IPS-18a (cell line): Measurements from ENCODE around the gene DNAJC18.
"Not testable (repeated sequence)": the region's sequence is repeated elsewhere in the genome, so short reads cannot be mapped to it uniquely, and the experiment has no call there.

Source experiments
- H3K27ac ChIP-seq: one replicate; pipeline ENCODE4 v1.5.1; 2013; ENCODE audit warnings: low read length
- H3K27me3 ChIP-seq: one replicate; pipeline ENCODE4 v1.6.1; 2013; ENCODE audit warnings: mild to moderate bottlenecking, low read length; ENCODE audit not compliant: control insufficient read depth, insufficient read depth
- H3K36me3 ChIP-seq: one replicate; pipeline ENCODE4 v1.6.1; 2013; ENCODE audit warnings: low read depth, low read length; ENCODE audit not compliant: control insufficient read depth
- H3K4me1 ChIP-seq: one replicate; pipeline ENCODE4 v1.6.1; 2013; ENCODE audit warnings: low read depth, low read length; ENCODE audit not compliant: control insufficient read depth
- H3K4me3 ChIP-seq: one replicate; pipeline ENCODE4 v1.5.1; 2013; ENCODE audit warnings: low read length
- H3K9ac ChIP-seq: one replicate; pipeline ENCODE4 v1.6.1; 2013; ENCODE audit warnings: mild to moderate bottlenecking, low read length, moderate library complexity
- H3K9me3 ChIP-seq: one replicate; pipeline ENCODE4 v1.6.1; 2013; ENCODE audit warnings: low read depth, low read length; ENCODE audit not compliant: control insufficient read depth

DNAJC18 gene

DNA sequence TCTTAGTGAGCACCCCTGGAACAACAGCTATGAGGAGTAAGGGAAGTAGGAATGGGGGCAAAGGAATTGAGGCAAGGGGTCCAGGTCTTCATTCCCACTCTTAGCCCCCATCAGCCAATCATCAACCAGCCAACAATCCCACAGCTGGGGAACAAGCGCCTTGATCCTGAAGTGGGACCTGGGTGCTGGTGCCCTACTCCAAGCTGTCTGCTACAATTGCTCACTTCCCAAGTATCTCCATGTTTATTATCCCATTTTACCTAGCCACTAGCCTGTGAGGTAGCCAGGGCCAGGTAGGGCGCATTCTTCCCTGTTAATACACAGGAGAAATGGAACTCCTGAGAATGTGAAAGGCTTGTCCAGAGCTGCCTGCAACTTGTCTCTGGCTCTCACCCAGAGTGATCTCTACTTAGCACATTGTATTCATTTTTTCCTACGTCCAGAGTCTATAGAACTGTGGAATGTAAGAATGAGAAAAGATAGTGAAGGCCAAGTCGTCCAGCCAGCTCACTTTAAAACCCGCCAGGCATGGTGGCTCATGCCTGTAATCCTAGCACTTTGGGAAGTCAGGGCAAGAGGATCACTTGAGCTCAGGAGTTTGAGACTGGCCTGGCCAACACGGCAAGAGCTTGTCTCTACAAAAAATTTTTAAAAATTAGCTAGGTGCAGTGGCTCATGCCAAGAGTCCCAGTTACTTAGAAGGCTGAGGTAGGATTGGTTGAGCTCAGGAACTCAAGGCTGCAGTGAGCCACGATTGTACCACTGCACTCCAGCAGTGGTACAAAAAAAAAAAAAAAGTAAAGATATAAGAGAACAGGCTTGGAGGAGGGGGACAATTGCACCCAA, 6.2 kb upstream of the DNAJC18 start:
- H3K27me3 ChIP-seq = no peaks in the 10 kb centered on the region
- H3K36me3 ChIP-seq = no peaks in the 10 kb centered on the region
- no peak overlapping the region for H3K4me3 ChIP-seq
- no peaks in the 10 kb centered on the region for H3K9me3 ChIP-seq
- no peak overlapping the region for H3K27ac ChIP-seq
- no peak overlapping the region for H3K9ac ChIP-seq
- H3K4me1 ChIP-seq = no peaks in the 10 kb centered on the region

DNA sequence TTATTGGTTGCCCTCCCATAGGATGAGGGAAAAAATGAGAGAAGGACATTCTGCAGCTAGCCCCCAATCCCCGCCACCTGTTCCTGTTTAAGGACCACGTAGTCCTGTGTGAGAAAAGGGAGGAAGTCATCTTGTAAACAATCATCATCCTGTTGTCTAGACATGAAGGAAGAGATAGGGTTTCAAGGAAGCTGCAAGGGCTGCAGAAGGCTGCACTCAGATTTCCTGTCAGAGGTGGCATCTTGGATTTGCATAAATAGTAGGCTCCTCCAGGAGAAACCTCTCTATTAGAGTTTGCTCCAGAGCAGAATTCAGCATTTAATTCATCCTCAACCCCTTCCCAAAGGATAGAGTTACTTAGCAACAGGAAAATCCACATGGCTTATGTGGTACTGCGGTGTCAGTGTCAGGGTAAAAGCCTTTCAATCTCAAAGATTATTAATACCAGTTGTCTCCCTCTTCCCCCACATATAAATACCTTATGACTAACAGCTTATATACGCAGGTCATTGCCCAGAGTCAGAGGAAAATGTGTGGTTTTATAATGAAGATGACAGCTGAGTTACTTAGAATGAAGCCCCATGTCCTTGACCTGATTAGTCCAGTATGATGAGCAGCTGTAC, 4.6 kb upstream of the DNAJC18 start:
- no peaks in the 10 kb centered on the region for H3K9me3 ChIP-seq
- no peaks in the 10 kb centered on the region for H3K27me3 ChIP-seq

DNA sequence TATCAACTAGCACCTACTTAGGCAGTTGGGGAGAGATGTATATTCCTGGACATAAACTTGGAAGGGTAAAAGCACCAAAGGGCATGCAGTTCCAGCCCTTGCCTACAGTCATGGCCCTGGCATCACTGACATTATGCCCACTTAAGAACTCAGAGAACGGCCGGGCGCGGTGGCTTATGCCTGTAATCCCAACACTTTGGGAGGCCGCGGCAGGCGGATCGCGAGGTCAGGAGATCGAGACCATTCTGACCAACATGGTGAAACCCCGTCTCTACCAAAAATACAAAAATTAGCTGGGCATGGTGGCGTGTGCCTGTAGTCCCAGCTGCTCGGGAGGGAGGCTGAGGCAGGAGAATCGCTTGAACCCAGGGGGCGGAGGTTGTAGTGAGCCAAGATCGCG, 1.1 kb upstream of the DNAJC18 start:
- H3K9ac ChIP-seq, H3K27ac ChIP-seq, H3K27me3 ChIP-seq, H3K4me3 ChIP-seq, H3K9me3 ChIP-seq, H3K36me3 ChIP-seq: not testable (repeated sequence)
- peaks cover 12% of the 10 kb centered on the region for H3K4me1 ChIP-seq

More for the DNA sequence above, 4.6 kb upstream of the DNAJC18 start:
- H3K9ac ChIP-seq = no peak overlapping the region
- H3K36me3 ChIP-seq = no peaks in the 10 kb centered on the region
- peaks cover 5% of the 10 kb centered on the region for H3K4me1 ChIP-seq
- H3K4me3 ChIP-seq = no peak overlapping the region
- no peak overlapping the region for H3K27ac ChIP-seq

DNA sequence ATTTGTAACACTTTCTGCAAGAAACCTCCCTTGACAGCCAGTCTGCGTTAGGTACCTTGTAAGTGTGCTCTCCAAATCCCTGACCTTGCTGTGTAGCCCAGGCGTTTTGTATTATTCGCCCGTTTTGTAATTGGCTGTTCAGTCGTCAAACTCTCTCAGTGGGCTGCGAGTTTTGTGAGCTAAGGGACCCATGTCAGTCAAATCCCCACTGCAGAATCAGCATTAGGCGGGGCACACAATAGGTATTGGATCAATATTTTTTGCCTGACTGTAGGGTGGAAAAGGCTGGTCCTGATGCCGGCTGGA, 665 bp downstream of the DNAJC18 start:
- H3K4me1 ChIP-seq = peaks cover 12% of the 10 kb centered on the region
- H3K27ac ChIP-seq = no peak overlapping the region
- H3K4me3 ChIP-seq = peak overlapping the region; percentile 92
- H3K36me3 ChIP-seq = peaks cover 8% of the 10 kb centered on the region
- no peaks in the 10 kb centered on the region for H3K9me3 ChIP-seq
- peak overlapping the region; percentile 29 for H3K9ac ChIP-seq
- H3K27me3 ChIP-seq = no peaks in the 10 kb centered on the region

DNA sequence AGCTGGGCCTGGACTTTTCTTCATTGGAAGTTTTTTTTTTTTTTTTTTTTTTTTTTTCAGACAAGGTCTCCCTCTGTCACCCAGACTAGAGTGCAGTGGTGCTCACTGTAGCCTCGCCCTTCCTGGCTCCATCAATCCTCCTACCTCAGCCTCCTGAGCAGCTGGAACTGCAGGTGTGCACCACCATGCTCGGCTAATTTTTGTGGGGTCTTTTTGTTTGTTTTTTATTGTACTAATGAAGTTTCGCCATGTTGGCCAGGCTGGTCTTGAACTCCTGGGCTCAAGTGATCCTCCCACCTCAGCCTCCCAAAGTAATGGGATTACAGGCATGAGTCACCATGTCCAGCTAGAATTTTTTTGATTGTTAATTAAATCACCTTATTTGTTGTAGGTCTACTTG, 3.6 kb downstream of the DNAJC18 start:
- H3K9me3 ChIP-seq = no peaks in the 10 kb centered on the region
- H3K27ac ChIP-seq = no peak overlapping the region
- peaks cover 12% of the 10 kb centered on the region for H3K4me1 ChIP-seq
- no peak overlapping the region for H3K4me3 ChIP-seq
- no peaks in the 10 kb centered on the region for H3K27me3 ChIP-seq
- no peak overlapping the region for H3K9ac ChIP-seq
- peaks cover 13% of the 10 kb centered on the region for H3K36me3 ChIP-seq

DNA sequence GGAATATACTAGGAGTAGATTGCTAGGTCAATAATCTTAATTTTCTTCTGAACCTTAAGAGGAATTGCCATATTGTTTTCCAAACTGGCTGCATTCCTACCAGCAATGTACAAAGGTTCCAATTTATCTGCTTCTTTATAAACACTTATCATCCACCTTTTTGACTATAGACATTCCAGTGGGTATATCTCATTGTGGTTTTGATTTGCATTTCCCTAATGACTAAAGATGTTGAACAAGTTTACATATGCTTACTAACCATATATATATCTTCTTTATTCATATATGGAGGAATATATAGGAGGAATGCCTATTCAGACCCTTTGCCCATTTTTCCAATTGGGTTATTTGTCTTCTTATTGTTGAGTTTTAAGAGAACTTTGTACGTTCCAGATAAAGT, 7.6 kb downstream of the DNAJC18 start:
- H3K9me3 ChIP-seq = no peaks in the 10 kb centered on the region
- H3K4me3 ChIP-seq = no peak overlapping the region
- no peaks in the 10 kb centered on the region for H3K27me3 ChIP-seq
- H3K27ac ChIP-seq = no peak overlapping the region
- no peak overlapping the region for H3K9ac ChIP-seq
- H3K36me3 ChIP-seq = peaks cover 20% of the 10 kb centered on the region
- no peaks in the 10 kb centered on the region for H3K4me1 ChIP-seq

DNA sequence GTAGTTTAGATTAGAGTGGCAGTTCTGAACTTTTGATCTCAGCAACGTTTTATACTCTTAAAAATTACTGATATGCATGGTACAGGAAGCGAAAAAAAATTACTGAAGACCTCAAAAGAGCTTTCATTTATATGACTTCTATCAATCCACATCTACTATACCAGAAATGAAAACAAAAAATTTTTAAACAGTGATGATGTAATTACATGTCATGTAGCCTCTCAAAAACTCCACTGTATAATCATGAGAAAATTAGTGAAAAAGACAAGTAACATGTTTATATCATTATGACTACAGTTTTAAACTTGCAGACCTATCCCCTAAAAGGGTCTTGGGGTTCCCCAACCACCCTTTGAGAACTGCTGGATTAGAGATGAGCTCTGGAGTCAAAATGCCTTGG, 9.3 kb downstream of the DNAJC18 start:
- Histone ChIP-seq H3K27ac (no peak overlapping the region), H3K9me3 (no peaks in the 10 kb centered on the region), H3K4me1 (no peaks in the 10 kb centered on the region), H3K27me3 (no peaks in the 10 kb centered on the region), H3K4me3 (no peak overlapping the region), H3K9ac (no peak overlapping the region), H3K36me3 (peaks cover 30% of the 10 kb centered on the region)

DNA sequence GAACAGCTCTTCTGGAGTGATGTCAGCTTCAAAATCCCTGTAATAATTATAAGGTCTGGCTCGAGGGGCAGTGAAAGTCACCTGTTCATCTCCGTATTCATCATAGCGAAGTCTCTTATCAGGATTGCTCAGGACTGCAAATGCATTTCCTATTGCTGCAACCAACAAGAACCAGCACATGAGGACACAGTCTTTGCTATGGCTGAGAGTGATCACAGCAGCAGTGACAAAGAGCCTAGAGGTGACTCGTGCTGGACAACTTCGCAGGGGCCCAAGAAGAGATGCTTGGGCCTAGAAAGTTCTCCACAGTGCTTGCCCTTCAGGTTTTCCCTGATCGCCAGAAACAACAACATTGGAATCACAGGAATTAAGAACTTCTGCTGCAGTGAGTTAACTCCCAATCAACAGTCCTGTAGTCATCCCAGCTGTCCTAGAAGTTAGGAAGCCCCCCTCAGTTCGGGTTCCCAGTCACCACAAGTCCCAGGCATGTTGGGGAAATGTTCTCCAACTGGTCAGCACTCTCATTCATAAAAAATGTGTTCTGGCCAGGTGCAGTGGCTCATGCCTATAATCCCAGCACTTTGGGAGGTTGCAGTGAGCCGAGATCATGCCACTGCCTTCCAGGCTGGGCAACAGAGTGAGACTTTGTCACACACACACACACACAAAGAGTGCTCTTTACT, 13.0 kb downstream of the DNAJC18 start:
- no peak overlapping the region for H3K4me3 ChIP-seq
- H3K27me3 ChIP-seq = no peaks in the 10 kb centered on the region
- no peak overlapping the region for H3K27ac ChIP-seq

DNA sequence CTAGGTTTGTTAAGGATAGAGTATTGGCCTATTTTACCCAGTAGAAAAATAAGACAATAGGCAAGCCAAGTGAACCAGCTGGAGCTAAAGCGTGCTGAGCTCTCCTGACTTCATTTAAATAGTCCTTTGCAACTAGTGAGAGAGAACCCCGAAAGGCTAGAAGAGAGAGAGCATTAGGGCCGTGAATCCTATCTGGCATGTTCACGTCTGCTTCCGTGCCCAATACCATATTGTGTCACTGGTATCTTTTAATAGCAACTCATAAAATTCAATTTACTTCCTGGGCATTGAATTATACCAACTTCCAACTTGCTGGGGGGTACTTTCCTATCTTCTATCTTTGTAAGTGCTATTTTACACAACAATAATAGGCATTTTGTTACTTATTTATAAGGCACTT, 13.8 kb downstream of the DNAJC18 start:
- Histone ChIP-seq H3K27me3 (no peaks in the 10 kb centered on the region), H3K9ac (no peak overlapping the region), H3K9me3 (no peaks in the 10 kb centered on the region), H3K36me3 (peaks cover 40% of the 10 kb centered on the region), H3K27ac (no peak overlapping the region), H3K4me3 (no peak overlapping the region), H3K4me1 (no peaks in the 10 kb centered on the region)

More for the DNA sequence above, 13.0 kb downstream of the DNAJC18 start:
- Histone ChIP-seq H3K4me1 (no peaks in the 10 kb centered on the region), H3K36me3 (peaks cover 38% of the 10 kb centered on the region), H3K9ac (no peak overlapping the region), H3K9me3 (no peaks in the 10 kb centered on the region)

DNA sequence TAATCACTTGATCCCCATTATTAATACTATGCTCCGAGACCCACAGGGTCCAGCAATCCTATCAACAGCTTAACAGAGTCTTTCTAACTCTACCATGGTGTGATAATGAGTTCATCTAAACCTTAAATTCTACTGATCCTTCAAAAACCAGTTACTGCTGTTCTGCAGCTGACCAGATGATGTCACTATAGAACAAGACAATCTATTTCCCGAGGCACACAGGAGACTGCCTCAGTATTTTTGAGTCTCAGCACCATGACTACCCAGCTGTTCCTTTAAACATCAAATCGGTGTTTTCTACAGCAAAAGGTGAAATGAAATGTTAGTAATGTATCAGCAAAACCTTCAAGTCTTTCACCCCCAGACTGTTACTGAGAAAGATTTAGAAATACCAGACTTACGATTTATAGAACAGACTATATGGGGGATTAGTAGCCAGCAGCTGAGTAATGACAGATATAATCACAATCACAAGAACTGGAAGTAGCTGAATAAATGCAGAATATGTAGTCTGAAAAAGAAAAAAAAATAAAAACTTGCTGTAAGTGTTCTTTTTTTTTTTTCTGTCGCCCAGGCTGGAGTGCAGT, 16.9 kb downstream of the DNAJC18 start:
- H3K4me1 ChIP-seq = peaks cover 9% of the 10 kb centered on the region
- H3K9me3 ChIP-seq = no peaks in the 10 kb centered on the region
- H3K9ac ChIP-seq = no peak overlapping the region
- H3K36me3 ChIP-seq = peaks cover 41% of the 10 kb centered on the region
- H3K27ac ChIP-seq = no peak overlapping the region
- no peaks in the 10 kb centered on the region for H3K27me3 ChIP-seq
- H3K4me3 ChIP-seq = no peak overlapping the region

DNA sequence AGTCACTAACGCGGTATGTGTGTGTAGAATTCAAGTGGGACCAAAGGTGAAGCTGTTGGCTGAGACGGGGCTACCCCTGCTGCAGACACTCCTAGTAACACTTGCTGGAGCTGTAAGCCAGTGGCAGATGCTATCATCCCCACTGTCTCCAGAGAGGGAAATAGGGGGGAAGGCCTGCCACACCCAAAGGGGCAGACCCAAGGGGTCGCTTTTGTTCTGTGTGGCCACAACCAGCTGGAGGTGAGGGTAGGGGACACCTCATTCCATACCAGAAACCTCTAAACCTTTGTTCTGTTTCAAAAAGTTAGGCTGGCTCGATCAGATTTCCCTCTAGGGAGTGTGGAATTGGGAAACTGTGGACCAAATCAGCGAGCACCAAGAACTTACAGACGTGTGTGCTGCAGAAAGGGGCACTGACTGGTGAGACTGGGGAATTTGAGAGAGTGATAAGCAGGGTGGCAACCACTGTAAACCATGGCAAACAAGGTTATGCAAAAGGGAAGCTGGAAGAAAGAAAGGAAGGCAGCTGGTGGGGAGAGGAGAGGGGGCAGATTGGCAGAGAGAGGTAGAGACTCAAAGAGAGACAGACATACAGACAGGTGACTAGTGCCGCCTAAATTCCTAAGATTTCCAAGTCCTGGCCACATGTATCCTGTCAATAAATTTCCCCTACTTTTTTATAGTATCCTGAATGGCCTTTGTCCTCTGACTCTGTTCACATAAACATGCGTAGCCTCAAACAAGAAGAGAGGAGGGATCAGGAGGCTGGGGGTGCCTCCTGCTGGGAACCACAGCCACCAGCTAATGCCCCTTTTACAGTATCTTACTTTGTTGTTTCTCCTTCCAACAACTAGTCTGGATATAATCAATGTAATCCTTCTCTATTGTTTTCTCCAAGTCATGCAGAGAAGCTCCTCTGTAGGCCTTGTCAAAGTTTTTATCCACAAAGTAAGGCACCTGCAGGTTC, 19.8 kb downstream of the DNAJC18 start:
- peaks cover 27% of the 10 kb centered on the region for H3K36me3 ChIP-seq
- no peaks in the 10 kb centered on the region for H3K9me3 ChIP-seq
- no peaks in the 10 kb centered on the region for H3K27me3 ChIP-seq
- no peak overlapping the region for H3K9ac ChIP-seq
- H3K4me3 ChIP-seq = no peak overlapping the region
- H3K4me1 ChIP-seq = peaks cover 9% of the 10 kb centered on the region
- no peak overlapping the region for H3K27ac ChIP-seq
